Left colon (tissue), 2 donors: ENCODE data around the gene IFNA4. TPM values are rescaled to one million over a fixed set of nuclear protein-coding genes. Genes with fewer than 3 reads are reported as not detected.
A peak's percentile ranks its signal among the peaks of the same experiment; 100 is the strongest.
"Not testable (repeated sequence)": the region's sequence is repeated elsewhere in the genome, so short reads cannot be mapped to it uniquely, and the experiment has no call there.

Experiments
- ATAC-seq: fragments of 200-7000 bp; cut with Tn5 transposase; one replicate; pipeline ENCODE4 v1.9.1; 2020; ENCODE audit warnings: mild to moderate bottlenecking, moderate library complexity
- DNase-seq, 2 donors: peaks; one replicate each; pipeline ENCODE4 v3.0.0-alpha.2; 2020
- intact Hi-C, 2 donors: fragments of 100-400 bp; cut with DNase I in 1 of 2; cut with micrococcal nuclease in 1 of 2; formaldehyde crosslinking; loops; one replicate each; pipeline versions ENCODE4 v1.11.2 to v1.14.0; 2022; cut with DNase I, micrococcal nuclease
- long read RNA-seq: library from polyadenylated mRNA; unstranded; transcript quantifications from one replicate; pipeline ENCODE4 v2.0.0, GENCODE V29; 2021
- total RNA-seq, 2 donors: library from RNA; stranded (reverse); fragmentation: NEBNext Ultra II Directional; extraction: Animal tissue kit (Norgen Biotek cat#: 25700); gene quantifications; one replicate each; pipeline ENCODE4 v1.2.1, GENCODE V29; 2021
- donor health status: DM: no; HTN: no; CAD: no.
- donor health status: DM: yes; HTN: yes; CAD: no.

IFNA4 gene
- total RNA-seq: not detected
- long read RNA-seq: 0 reads

DNA sequence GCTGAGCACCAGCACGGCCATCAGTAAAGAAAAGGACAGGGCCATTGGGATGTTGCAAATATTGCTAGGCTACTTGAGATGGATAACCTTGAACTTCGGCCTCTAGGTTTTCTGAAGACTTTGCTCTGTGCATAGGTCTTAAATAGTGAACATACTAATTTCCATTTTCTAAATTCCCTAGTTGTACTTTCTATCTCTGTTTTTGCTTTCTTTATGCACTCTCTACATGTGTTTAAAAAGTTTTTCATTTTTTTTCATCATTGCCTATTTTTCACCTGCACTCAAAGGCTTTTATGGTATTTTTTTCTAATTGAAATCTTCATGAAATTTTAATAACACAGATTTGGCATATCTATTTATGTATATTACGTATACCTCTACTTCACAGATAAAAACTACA lies at the start of gene IFNA4:
Gene IFNA4, minus strand, starts transcription at position 101 of the 400 bp plus-strand sequence. Its CDS starts 56 bp downstream, at position 45.
- ATAC-seq, DNase-seq, intact Hi-C loops: not testable (repeated sequence)

DNA sequence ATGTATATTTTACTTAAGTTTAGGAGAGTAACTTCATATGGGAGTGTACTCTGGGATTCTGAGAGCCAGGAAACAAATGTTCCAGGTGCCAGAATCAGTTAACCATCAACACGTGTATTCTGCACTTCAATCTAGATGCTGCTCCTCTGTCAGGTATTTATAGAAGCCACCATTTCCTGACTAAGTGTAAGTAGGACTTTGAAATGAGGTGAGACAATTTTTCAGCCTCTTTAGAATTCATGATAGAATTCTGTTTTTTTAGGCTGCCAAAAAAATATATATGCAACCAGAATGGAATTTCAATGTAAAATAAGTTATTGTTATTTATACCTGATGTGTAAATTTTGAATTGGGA lies 49.0 kb upstream of the IFNA4 start:
- ATAC-seq, DNase-seq: not testable (repeated sequence)
- intact Hi-C loops: loop anchor here in 1 of 2 donors (10.0 kb wide), 1 partner anchor 548 kb away; no protein-coding TSS in a partner anchor

DNA sequence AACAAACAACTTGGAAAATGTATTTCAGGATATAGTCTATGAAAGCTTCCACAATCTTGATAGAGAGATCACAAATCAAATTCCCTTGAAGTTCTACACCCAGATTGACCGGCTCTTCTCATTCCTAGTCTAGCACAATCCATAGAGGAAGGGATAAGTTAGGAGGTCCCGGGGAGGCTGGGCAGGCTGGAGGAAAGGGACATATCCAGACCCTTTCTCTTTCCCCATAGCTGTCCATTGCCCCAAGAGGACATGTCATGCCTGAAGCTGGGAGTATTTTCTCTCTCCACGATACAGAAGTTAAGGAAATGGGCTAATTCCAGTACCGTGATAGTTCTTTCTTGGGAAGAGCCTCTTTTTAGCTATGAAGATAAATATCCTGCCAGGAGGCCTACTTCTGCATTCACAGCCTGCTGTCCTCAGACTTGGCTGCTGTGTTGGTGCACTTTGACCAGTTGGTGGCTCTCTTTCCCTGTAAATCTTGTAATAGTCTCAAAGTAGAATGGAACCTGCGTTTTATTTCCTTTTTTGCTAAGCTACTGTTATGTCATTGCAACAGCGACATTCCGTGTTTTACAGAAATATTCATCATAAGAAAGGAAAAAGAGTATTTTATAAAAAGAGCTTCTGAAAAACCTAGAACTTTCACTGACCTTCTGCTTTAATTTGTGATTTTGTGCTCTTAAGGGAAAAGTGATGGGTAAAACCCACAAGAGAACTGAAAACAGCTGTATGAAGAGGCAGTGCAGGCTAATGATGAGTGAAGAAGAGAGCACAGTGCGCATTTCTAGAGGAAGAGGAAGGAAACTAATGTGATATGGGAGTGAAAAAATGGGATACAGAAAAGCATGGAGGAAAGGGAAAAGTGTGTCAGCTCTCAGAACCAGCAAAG lies 48.3 kb upstream of the IFNA4 start:
- peak in 1 of 2 donors; percentile 11 for DNase-seq
- intact Hi-C loops: loop anchor here in 1 of 2 donors (10.0 kb wide), 1 partner anchor 549 kb away; no protein-coding TSS in a partner anchor
- ATAC-seq: peak; percentile 57

DNA sequence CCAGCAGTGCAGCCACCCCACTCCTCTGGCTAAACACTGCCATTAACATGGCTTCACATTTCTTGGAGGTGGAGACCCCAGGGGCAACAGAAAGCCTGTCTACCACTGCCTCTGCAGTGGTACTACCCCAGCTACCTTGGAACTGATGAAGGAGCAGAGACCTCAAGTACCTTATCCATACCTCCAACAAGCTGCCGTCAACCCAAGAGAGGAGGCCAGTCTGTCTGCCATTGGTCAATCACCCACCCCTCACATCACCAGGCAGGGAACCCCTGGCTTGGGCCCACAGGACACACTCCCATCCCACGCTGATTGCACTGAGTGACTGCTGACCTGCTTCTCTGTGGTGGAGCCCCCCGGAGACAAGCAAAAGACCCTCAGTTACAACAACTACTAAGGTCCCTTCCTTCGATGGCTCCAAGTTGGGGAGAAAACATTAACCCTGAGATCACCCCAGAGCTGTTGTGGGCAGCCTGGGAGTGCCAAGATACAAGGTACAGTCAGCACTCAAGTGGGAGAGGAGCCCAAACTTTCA lies 46.8 kb upstream of the IFNA4 start:
- intact Hi-C loops: loop anchor here in 1 of 2 donors (10.0 kb wide), 1 partner anchor 551 kb away; no protein-coding TSS in a partner anchor
- ATAC-seq (no peak), DNase-seq (no peak)

DNA sequence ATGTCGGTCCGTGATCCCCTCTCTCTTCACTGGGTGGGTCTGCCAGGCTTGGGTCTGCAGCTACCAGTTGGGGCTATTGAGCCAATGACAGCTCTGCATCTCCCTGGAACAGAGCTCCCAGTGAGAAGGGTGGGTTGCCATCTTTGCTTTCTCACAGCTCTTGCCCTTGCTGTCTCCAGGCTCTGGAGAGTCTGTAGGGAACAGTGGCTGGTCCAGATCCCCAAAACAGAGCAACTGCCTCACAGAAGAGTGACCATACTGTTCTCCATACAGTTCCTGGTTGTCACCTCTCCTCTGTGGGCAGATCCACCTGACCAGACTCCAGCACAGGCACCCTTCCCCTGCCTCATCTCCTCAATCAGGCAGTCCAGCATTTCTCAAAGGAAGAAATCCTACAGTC lies 45.9 kb upstream of the IFNA4 start:
- DNase-seq (no peak), ATAC-seq (no peak)
- intact Hi-C loops: loop anchor here in 1 of 2 donors (10.0 kb wide), 1 partner anchor 552 kb away; no protein-coding TSS in a partner anchor

DNA sequence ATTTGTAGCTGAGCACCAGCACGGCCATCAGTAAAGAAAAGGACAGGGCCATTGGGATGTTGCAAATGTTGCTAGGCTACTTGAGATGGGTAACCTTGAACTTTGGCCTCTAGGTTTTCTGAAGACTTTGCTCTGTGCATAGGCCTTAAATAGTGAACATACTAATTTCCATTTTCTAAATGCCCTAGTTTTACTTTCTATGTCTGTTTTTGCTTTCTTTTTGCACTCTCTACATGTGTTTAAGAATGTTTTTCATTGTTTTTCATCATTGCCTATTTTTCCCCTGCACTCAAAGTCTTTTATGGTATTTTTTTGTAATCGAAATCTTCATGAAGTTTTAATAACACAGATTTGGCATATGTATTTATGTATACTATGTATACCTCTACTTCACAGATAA lies 40.7 kb upstream of the IFNA4 start, which contains the start of gene IFNA17:
Gene IFNA17, minus strand, starts transcription at position 101 of the 400 bp plus-strand sequence. Its CDS starts 49 bp downstream, at position 52.
- ATAC-seq (no peak), DNase-seq (no peak)
- intact Hi-C loops: no loop called here

DNA sequence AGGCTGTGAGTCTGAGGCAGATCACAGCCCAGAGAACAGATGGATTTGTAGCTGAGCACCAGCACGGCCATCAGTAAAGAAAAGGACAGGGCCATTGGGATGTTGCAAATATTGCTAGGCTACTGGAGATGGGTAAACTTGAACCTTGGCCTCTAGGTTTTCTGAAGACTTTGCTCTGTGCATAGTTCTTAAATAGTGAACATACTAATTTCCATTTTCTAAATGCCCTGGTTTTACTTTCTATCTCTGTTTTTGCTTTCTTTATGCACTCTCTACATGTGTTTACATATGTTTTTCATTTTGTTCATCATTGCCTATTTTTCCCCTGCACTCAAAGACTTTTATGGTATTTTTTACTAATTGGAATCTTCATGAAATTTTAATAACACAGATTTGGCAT lies 29.8 kb upstream of the IFNA4 start, which contains the start of gene IFNA16:
Gene IFNA16, minus strand, starts transcription at position 101 of the 400 bp plus-strand sequence. Its CDS starts 6 bp downstream, at position 95.
- ATAC-seq, DNase-seq, intact Hi-C loops: not testable (repeated sequence)

DNA sequence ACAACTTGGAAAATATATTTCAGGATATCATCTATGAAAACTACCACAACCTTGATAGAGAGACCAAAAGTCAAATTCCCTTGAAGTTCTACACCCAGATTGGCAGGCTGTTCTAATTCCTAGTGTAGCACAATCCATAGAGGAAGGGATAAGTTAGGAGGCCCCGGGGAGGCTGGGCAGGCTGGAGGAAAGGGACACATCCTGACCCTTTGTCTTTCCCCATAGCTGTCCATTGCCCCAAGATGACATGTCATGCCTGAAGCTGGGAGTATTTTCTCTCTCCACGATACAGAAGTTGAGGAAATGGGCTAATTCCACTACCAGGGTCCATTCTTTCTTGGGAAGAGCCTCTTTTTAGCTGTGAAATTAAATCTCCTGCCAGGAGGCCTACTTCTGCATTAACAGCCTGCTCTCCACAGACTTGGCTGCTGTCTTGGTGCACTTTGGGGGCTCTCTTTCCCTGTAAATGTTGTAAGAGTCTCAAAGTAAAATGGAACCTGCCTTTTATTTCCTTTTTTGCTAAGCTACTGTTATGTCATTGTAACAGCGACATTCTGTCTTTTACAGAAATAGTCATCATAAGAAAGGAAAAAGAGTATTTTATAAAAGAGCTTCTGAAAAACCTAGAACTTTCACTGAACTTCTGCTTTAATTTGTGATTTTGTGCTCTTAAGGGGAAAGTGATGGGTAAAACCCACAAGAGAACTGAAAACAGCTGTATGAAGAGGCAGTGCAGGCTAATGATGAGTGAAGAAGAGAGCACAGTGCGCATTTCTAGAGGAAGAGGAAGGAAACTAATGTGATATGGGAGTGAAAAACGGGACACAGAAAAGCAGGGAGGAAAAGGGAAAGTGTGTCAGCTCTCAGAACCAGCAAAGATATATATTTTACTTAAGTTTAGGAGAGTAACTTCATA lies 26.3 kb upstream of the IFNA4 start:
- DNase-seq, intact Hi-C loops, ATAC-seq: not testable (repeated sequence)

DNA sequence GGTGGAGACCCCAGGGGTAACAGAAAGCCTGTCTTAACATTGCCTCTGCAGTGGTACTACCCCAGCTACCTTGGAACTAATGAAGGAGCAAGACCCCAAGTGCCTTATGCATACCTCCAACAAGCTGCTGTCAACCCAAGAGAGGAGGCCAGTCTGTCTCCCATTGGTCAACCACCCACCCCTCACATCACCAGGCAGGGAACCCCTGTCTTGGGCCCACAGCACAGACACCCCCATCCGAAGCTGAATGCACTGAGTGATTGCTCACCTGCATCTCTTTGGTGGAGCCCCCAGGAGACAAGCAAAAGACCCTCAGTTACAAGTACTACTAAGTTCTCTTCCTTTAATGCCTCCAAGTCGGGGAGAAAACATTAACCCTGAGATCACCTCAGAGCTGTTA lies 24.8 kb upstream of the IFNA4 start:
- DNase-seq, ATAC-seq, intact Hi-C loops: not testable (repeated sequence)

DNA sequence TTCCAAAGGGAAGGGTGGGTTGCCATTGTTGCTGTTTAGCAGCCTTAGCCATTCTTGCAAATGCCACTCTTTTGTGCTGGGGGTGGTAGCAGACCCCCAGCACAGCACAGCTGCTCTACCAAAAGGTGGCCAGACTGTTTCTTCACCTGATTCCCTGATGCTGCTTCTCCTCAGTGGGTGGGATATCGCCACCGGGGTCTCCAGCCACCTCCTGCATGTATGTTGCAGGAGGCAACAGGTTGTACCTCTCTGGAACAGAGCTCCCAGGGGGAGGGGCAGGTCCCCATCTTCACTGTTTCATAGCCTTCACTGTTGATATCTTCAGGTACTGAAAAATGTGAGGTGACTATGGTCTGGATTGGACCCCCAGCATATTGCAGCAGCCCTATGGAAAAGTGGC lies 23.4 kb upstream of the IFNA4 start:
- intact Hi-C loops, ATAC-seq, DNase-seq: not testable (repeated sequence)

DNA sequence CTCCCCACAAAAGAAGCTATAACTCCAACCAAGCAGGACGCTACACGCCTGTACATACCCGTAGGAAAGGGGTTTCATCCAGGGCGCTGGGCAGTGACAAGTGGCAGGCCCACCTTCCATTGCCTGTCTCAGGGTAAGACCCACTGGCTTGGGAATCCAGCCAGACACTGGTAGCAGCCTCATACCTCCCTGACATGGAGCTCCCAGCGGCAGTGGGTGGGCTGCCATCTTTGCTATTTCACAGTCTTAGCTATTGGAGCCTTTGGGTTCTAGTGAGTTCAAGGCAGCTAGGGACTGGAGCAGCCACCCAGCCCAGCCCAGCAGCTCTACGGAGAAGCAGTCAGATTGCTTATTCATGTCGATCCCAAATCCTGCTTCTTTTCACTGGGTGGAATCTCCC lies 22.9 kb upstream of the IFNA4 start:
- DNase-seq (no peak), ATAC-seq (no peak)
- intact Hi-C loops: no loop called here

DNA sequence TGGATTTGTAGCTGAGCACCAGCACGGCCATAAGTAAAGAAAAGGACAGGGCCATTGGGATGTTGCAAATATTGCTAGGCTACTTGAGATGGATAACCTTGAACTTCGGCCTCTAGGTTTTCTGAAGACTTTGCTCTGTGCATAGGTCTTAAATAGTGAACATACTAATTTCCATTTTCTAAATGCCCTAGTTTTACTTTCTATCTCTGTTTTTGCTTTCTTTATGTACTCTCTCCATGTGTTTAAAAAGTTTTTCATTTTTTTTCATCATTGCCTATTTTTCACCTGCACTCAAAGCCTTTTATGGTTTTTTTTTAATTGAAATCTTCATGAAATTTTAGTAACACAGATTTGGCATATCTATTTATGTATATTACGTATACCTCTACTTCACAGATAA lies 19.7 kb upstream of the IFNA4 start, which contains the start of gene IFNA10:
Gene IFNA10, minus strand, starts transcription at position 101 of the 400 bp plus-strand sequence. Its CDS starts 46 bp downstream, at position 55.
- intact Hi-C loops, DNase-seq, ATAC-seq: not testable (repeated sequence)

DNA sequence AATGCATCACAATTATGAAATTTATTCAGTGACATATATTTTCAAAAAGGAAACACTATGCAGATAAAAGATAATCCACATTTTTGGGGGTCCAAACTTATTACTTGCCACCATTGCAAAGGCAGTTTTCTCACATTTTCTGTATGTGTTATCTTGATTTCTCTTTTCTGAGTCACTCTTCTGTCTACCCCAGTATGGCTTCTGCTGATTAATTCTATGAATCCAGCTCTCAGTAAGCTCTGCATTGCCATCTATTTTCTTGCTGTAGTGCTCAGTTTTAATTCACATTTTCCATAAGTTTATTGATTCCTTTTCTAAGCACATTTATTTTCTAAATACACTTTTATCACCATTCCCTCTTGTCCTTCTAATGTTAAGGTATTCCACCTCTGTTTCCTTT lies 17.8 kb upstream of the IFNA4 start:
- DNase-seq (no peak), ATAC-seq (no peak)
- intact Hi-C loops: no loop called here

DNA sequence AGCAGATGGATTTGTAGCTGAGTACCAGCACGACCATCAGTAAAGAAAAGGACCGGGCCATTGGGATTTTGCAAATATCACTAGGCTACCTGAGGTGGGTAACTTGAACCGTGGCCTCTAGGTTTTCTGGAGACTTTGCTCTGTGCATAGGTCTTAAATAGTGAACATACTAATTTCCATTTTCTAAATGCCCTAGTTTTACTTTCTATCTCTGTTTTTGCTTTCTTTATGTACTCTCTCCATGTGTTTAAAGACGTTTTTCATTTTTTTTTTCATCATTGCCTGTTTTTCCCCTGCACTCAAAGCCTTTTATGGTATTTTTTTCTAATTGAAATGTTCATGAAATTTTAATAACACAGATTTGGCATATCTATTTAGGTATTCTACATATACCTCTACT lies 14.7 kb upstream of the IFNA4 start, which contains the start of gene IFNA7:
Gene IFNA7, minus strand, starts transcription at position 101 of the 400 bp plus-strand sequence. Its CDS starts 40 bp downstream, at position 61.
- DNase-seq, intact Hi-C loops, ATAC-seq: not testable (repeated sequence)

DNA sequence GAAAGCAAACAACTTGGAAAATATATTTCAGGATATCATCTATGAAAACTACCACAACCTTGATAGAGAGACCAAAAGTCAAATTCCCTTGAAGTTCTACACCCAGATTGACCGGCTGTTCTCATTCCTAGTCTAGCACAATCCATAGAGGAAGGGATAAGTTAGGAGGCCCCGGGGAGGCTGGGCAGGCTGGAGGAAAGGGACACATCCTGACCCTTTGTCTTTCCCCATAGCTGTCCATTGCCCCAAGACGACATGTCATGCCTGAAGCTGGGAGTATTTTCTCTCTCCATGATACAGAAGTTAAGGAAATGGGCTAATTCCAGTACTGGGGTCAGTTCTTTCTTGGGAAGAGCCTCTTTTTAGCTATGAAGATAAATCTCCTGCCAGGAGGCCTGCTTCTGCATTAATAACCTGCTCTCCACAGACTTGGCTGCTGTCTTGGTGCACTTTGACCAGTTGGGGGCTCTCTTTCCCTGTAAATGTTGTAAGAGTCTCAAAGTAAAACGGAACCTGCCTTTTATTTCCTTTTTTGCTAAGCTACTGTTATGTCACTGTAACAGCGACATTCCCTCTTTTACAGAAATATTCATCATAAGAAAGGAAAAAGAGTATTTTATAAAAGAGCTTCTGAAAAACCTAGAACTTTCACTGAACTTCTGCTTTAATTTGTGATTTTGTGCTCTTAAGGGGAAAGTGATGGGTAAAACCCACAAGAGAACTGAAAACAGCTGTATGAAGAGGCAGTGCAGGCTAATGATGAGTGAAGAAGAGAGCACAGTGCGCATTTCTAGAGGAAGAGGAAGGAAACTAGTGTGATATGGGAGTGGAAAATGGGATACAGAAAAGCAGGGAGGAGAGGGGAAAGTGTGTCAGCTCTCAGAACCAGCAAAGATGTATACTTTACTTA lies 7.7 kb upstream of the IFNA4 start:
- intact Hi-C loops, DNase-seq: not testable (repeated sequence)
- peak; percentile 43 for ATAC-seq

DNA sequence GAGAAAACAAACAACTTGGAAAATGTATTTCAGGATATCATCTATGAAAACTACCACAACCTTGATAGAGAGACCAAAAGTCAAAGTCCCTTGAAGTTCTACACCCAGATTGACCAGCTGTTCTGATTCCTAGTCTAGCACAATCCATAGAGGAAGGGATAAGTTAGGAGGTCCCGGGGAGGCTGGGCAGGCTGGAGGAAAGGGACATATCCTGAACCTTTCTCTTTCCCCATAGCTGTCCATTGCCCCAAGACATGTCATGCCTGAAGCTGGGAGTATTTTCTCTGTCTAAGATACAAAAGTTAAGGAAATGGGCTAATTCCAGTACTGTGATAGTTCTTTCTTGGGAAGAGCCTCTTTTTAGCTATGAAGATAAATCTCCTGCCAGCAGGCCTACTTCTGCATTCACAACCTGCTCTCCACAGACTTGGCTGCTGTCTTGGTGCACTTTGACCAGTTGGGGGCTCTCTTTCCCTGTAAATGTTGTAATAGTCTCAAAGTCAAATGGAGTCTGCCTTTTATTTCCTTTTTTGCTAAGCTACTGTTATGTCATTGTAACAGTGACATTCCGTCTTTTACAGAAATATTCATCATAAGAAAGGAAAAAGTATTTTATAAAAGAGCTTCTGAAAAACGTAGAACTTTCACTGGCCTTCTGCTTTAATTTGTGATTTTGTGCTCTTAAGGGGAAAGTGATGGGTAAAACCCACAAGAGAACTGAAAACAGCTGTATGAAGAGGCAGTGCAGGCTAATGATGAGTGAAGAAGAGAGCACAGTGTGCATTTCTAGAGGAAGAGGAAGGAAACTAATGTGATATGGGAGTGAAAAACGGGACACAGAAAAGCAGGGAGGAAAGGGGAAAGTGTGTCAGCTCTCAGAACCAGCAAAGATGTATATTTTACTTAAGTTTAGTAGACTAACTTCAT lies 4.3 kb downstream of the IFNA4 start:
- ATAC-seq, intact Hi-C loops, DNase-seq: not testable (repeated sequence)
